Adipocyte (in vitro differentiated cells): ENCODE results near the gene CD9.

Experiments used
- DNase-seq: peaks from one replicate; pipeline ENCODE4 v3.0.0-alpha.2; 2015; ENCODE audit warnings: low read depth
- H3K27me3 ChIP-seq: replicated peaks from 2 replicates; pipeline ENCODE4 v1.7.0; 2013; ENCODE audit warnings: mild to moderate bottlenecking, low read length, moderate library complexity; ENCODE audit not compliant: control insufficient read depth, insufficient read depth
- H3K36me3 ChIP-seq: 2 replicates; pipeline ENCODE4 v1.7.0; 2013; ENCODE audit warnings: low read length, mild to moderate bottlenecking, moderate library complexity; ENCODE audit not compliant: control insufficient read depth, insufficient read depth, severe bottlenecking
- H3K4me1 ChIP-seq: 2 replicates; pipeline ENCODE4 v1.7.0; 2013; ENCODE audit warnings: mild to moderate bottlenecking, low read length, moderate library complexity; ENCODE audit not compliant: control insufficient read depth, insufficient read depth
- H3K4me3 ChIP-seq: 2 replicates; pipeline ENCODE4 v1.7.0; 2013; ENCODE audit warnings: mild to moderate bottlenecking, low read length, moderate library complexity
- H3K9ac ChIP-seq: 2 replicates; pipeline ENCODE4 v1.7.0; 2013; ENCODE audit warnings: mild to moderate bottlenecking, low read length, moderate library complexity
- H3K9me3 ChIP-seq: 2 replicates; pipeline ENCODE4 v1.7.0; 2013; ENCODE audit warnings: mild to moderate bottlenecking, low read length, moderate library complexity; ENCODE audit not compliant: control insufficient read depth

Gene CD9

GRCh38 chr12:6264402-6265037, 64.3 kb downstream of the CD9 start:
- DNase-seq = peak; percentile 78
- H3K36me3 ChIP-seq = no peaks in the 10 kb centered on the region
- no peaks in the 10 kb centered on the region for H3K9me3 ChIP-seq
- H3K27me3 ChIP-seq = peaks cover 17% of the 10 kb centered on the region
- no peak overlapping the region for H3K4me3 ChIP-seq
- H3K9ac ChIP-seq = no peak overlapping the region
- no peaks in the 10 kb centered on the region for H3K4me1 ChIP-seq

GRCh38 chr12:6265038-6265405, 64.8 kb downstream of the CD9 start:
- Histone ChIP-seq H3K9me3 (no peaks in the 10 kb centered on the region), H3K9ac (no peak overlapping the region), H3K4me3 (no peak overlapping the region), H3K4me1 (no peaks in the 10 kb centered on the region), H3K36me3 (no peaks in the 10 kb centered on the region), H3K27me3 (peaks cover 17% of the 10 kb centered on the region)
- DNase-seq = no peak

- Histone ChIP-seq H3K9me3 (no peaks in the 10 kb centered on the region), H3K36me3 (no peaks in the 10 kb centered on the region), H3K4me1 (no peaks in the 10 kb centered on the region), H3K4me3 (no peak overlapping the region), H3K27me3 (peaks cover 13% of the 10 kb centered on the region), H3K9ac (no peak overlapping the region)
- peak; percentile 52 for DNase-seq
Observed at GRCh38 chr12:6266541-6266966, 66.4 kb downstream of the CD9 start.

- H3K27me3 ChIP-seq = peaks cover 9% of the 10 kb centered on the region
- DNase-seq = peak; percentile 92
- no peaks in the 10 kb centered on the region for H3K9me3 ChIP-seq
- no peak overlapping the region for H3K9ac ChIP-seq
- no peak overlapping the region for H3K4me3 ChIP-seq
- H3K36me3 ChIP-seq = no peaks in the 10 kb centered on the region
- no peaks in the 10 kb centered on the region for H3K4me1 ChIP-seq
Observed at GRCh38 chr12:6266971-6267721, 66.9 kb downstream of the CD9 start.

- Histone ChIP-seq H3K9ac (no peak overlapping the region), H3K27me3 (peaks cover 8% of the 10 kb centered on the region), H3K4me3 (no peak overlapping the region), H3K9me3 (no peaks in the 10 kb centered on the region), H3K36me3 (no peaks in the 10 kb centered on the region), H3K4me1 (peaks cover 1% of the 10 kb centered on the region)
- peak; percentile 51 for DNase-seq
Observed at GRCh38 chr12:6268484-6269157, 68.4 kb downstream of the CD9 start.

- H3K27me3 ChIP-seq = peaks cover 8% of the 10 kb centered on the region
- H3K4me1 ChIP-seq = peaks cover 15% of the 10 kb centered on the region
- no peak for DNase-seq
- H3K9ac ChIP-seq = no peak overlapping the region
- H3K4me3 ChIP-seq = no peak overlapping the region
- H3K9me3 ChIP-seq = no peaks in the 10 kb centered on the region
- no peaks in the 10 kb centered on the region for H3K36me3 ChIP-seq
Observed at GRCh38 chr12:6269986-6270385, 69.8 kb downstream of the CD9 start.

GRCh38 chr12:6271281-6271680, 71.1 kb downstream of the CD9 start:
- peaks cover 8% of the 10 kb centered on the region for H3K27me3 ChIP-seq
- DNase-seq = no peak
- H3K4me1 ChIP-seq = peaks cover 20% of the 10 kb centered on the region
- no peak overlapping the region for H3K9ac ChIP-seq
- no peak overlapping the region for H3K4me3 ChIP-seq
- no peaks in the 10 kb centered on the region for H3K9me3 ChIP-seq
- H3K36me3 ChIP-seq = no peaks in the 10 kb centered on the region

- Histone ChIP-seq H3K36me3 (no peaks in the 10 kb centered on the region), H3K9me3 (no peaks in the 10 kb centered on the region), H3K4me1 (peaks cover 24% of the 10 kb centered on the region), H3K4me3 (no peak overlapping the region), H3K9ac (no peak overlapping the region), H3K27me3 (peaks cover 8% of the 10 kb centered on the region)
- DNase-seq = no peak
Observed at GRCh38 chr12:6272300-6273204, 72.4 kb downstream of the CD9 start.

GRCh38 chr12:6273205-6273540, 73.0 kb downstream of the CD9 start:
- Histone ChIP-seq H3K4me3 (no peak overlapping the region), H3K27me3 (peaks cover 8% of the 10 kb centered on the region), H3K9me3 (no peaks in the 10 kb centered on the region), H3K4me1 (peaks cover 27% of the 10 kb centered on the region), H3K9ac (no peak overlapping the region), H3K36me3 (no peaks in the 10 kb centered on the region)
- no peak for DNase-seq

- Histone ChIP-seq H3K9me3 (no peaks in the 10 kb centered on the region), H3K36me3 (no peaks in the 10 kb centered on the region), H3K27me3 (peaks cover 8% of the 10 kb centered on the region), H3K9ac (no peak overlapping the region), H3K4me1 (peaks cover 29% of the 10 kb centered on the region), H3K4me3 (no peak overlapping the region)
- DNase-seq = no peak
Observed at GRCh38 chr12:6273541-6274230, 73.5 kb downstream of the CD9 start.
